HG03432 (cell line): ENCODE data around the gene ZIC2.

ENCODE experiments used
- ATAC-seq: cut with Tn5 transposase; IDR thresholded peaks from one replicate; pipeline ENCODE4 v1.9.1; 2021; ENCODE audit warnings: mild to moderate bottlenecking, moderate library complexity; ENCODE audit not compliant: unreplicated experiment

Gene ZIC2

DNA sequence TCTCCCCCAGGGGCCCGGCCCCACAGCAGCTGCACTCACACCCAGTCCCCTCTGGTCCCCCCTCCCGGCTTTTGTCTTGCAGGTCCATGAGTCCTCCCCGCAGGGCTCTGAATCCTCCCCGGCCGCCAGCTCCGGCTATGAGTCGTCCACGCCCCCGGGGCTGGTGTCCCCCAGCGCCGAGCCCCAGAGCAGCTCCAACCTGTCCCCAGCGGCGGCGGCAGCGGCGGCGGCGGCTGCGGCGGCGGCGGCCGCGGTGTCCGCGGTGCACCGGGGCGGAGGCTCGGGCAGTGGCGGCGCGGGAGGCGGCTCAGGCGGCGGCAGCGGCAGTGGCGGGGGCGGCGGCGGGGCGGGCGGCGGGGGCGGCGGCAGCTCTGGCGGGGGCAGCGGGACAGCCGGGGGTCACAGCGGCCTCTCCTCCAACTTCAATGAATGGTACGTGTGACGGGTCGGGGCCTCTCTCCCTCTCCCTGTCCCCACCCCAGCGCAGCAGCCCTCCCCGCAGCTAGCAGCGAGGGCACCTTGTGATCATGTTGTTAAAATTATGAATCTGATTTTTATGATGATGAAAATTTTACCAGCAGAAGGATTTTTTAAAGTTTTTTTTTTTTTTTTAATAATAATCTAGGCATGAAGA, 3.8 kb downstream of the ZIC2 start:
- no peak for ATAC-seq

DNA sequence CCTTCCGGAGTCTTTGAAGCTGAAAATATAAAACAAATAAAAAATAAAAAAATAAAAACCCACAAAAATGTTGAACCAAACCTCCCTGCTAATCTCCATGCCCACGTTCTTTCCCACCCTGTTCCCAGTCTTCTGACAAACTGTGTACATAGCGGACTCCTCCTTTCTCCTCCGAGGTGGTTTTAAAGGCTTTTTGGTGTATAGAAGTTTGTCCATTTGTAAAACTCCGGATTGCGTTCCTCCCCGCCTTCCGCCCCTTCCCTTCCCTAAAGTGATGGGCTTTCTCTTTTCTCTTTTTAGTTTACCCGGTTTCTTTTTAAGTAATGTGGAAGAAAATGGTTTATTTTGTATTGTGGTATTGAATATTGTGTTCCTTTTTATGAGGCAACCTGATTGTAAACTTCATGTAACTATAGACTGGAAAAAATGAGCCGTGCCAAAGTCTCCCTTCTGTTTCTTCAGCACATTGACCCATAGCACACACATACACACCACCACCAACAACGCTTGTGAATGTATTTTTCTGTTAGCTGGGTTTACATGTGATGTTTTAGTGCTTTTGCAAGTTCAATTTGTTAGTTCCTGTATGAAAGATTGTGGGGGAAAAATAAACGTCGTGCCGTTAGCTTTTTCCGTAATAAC, 4.4 kb downstream of the ZIC2 start:
- ATAC-seq, result no peak

- ATAC-seq, result no peak
Measured at GRCh38 chr13:99986741-99987140, 5.2 kb downstream of the ZIC2 start.

DNA sequence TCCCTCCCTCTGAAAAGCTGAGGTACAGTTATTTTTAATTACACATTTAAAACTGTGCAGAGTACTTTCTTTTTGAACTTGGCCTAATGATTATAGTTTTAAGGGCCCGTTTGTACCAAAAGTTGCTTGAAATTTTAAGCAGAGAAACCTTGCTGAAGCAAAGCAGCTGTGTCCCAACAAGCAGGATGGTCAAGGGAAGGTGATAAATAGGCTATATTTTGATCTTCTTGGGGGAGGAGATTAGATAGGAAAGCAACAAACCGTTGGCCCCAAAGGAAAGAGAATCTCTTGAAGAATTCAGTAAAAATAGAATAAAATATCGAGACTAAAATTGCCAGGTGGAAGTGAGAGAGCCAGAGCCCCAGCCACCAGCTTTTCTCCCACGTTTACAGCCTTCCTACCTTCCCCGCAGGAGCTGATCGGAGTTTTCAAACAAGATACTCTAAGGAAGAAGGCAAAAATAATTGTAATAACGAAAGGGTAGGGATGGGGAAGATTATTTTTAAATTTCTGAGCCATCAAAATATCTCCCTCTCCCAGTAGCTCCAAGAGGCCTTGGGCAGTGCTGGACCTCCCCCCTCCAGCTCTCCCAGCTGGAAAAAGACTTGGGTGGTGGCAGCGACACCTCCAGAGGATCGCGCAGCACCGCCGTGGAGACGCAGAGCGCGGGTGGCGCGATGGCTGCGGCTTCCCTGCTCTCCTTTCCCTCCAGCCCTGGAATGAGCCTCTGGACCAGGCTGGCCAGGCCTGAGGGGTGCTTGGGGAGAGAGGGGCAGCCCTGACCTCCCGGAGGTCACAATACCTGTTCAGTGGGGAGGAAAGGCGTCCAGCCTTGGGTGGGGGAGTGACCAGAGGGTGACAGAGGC, 5.8 kb downstream of the ZIC2 start:
- no peak for ATAC-seq

DNA sequence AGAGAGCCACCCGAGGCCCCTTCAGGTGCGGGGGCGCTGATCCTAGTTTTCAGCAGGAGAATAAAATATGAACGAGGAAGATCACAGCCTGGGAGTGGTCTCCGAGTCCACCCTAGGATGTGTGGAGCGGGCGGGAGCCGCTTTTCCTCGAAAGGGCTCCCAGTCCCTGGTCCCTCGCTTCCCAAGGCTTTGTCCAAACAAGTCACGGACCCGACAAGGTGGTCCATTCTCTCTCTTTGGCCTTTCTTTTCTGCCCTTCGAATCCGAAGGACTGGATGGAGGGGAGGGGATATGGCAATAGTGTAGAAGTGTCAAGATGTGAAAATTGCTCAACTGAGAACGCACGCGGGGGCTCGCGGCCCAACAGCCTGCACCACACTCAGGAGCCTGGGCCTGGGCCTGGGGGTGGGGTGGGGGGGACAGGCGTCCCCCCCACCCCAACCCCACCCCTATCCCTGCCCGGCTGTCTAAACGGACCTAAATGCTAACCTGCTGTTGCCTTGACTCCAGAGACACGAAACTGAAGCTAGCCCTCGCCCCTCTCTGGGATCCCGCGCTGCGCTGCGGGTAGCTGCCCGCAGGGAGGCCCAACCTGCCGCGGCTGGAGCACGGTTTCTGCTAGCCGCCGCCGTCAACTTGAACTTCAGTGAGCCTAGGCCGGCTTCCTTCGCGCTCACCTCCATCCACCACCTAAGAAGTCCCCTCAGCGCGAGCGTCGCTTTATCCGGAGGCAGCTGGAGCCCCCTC, 7.1 kb downstream of the ZIC2 start:
- ATAC-seq, result no peak

DNA sequence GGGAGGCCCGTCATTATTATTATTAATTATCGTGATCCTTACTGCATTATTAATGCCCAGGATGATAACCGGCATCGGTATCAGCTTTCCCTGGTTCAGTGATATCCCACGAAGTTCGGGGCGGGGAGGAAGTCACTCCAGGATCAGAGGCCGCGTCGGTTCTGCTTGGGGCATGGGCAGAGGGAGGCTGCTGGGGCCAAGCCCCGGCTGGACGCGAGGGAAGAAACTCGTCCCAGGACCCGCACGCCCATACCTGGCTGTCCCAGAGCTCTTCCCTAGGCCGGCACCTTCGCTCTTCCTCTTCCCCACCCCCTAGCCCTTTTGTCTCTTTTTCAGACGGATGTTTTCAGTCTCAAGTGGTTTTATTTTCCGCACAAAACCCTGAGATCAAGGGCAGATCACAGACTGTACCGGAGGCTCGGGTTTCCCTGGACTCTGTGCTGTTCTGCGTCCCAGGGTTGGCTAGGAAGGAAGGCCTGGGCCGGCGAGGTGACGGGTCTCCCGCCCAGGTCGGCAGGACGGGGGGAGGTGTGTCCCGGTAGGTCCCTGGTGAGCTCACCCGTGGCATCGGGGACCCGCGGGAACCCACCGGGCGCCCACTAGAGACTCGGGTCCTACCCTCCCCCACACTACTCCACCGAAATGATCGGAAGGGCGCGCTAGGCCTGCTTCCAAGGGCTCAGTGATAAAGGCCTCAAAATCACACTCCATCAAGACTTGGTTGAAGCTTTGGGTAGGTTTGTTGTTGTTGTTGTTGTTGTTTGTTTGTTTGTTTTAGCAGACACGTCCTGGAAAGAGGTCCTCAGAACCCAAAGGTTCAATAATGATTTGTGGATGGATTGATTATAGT, 7.9 kb downstream of the ZIC2 start:
- ATAC-seq, result no peak

GRCh38 chr13:99990126-99990977, 8.8 kb downstream of the ZIC2 start:
- no peak for ATAC-seq

GRCh38 chr13:99991013-99991827, 9.6 kb downstream of the ZIC2 start:
- ATAC-seq, result no peak

DNA sequence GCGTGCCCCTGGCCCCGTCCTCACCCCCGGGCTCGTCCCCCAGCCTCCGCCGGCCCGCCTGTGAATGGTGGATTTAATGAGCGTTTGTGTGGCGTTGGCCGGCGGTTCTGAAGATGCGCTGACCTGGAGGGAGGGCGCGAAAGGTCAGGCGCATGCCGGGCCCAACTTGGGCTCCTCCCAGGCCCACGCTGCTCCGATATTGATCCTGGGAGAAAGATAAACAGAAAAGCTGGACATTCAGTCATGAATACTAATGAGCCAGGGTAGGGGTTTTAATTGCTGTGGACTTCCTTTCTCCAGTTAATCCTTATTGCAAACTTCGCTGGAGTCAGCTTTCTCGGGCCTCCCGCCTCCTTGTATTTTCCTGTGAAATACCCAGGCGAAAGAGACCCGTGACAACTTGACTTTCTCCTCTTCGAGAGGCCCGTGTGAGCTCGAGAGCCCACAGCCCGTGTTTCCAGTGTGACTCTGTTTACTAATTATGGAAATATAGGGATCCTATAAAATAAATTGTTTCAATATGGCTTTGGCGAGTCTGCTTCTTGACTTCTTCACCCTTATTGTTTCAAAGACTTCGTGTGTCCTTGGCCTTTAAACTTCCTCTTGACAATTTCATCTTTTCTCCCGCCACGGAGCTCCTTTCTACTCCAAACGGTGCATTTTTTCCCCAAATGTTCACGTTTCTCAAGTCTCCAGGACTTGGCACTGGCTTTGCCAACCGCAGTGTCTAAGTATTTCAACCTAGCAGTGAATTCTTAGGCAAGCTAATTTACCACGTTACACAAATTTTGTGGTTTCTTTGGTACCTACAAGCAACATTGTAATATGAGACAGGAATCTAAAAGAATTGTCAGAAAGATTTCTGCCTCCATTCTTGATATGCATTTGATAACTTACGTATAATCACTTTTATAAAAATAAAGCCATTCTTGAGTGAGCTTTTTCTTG, 10.5 kb downstream of the ZIC2 start:
- ATAC-seq, result no peak

- no peak for ATAC-seq
Measured at GRCh38 chr13:99992949-99993351, 11.4 kb downstream of the ZIC2 start.

GRCh38 chr13:99993660-99994637, 12.4 kb downstream of the ZIC2 start:
- ATAC-seq, result no peak

GRCh38 chr13:99994638-99995020, 13.0 kb downstream of the ZIC2 start:
- ATAC-seq, result no peak

DNA sequence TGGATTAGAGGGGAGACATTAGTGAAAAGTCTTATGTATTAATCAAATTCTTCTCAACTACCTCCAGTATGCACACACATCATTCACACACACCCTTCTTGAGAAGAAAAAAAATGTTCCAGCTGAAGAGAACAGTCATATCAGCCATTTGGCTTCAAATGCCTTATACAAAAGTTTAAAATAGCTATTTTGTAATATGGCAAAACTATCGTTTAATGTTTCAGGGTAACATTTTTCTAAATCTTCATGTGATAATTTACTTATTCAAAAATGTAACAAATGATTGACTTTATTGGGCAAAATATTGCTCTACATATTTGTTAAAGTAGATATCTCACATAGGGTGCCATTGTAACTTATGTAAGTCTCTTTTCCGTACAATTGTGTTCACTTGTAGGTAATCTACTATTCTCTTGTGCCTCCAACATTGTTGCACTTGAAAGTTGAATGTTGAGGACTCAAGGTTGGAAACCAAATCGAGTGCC, 13.6 kb downstream of the ZIC2 start:
- ATAC-seq, result no peak

- no peak for ATAC-seq
Measured at GRCh38 chr13:99995589-99996380, 14.2 kb downstream of the ZIC2 start.

DNA sequence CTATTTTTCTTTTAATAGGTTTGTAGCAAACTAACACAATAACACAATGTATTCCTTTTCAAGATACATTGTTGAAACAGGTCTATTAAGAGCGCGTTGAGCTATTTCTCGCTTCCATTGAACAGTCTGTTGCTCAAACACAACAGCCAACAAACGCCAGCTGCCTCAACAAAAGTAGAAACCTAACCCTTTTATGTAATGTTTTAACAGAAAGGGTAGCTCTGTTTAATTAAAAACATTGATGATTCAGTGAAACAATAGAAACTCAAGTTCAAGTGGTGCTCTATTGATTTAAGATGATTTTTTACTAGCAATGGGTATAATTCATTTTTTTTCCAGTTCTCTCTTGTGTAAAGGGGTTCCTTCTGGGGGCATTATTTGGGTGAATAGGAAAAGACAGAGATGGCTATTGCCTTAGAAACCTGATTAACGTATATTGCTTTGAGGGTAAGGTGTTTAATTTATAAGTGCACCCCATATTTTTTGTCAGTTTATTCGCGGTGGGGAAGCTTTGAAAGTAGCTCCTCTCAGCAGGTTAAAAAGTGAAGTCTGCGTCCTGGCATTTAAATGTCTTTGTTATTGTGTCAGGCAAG, 14.9 kb downstream of the ZIC2 start:
- no peak for ATAC-seq
